Neural cell (in vitro differentiated cells): ENCODE data around the gene PPM1J. TPM values are rescaled to one million over a fixed set of nuclear protein-coding genes. Genes with fewer than 3 reads are reported as not detected.

ENCODE experiments used
- H2AFZ ChIP-seq: fragments of 200-600, 300-800 bp; sonication (generic), shearing (Covaris generic); 2 replicates; pipeline ENCODE4 v1.6.0; 2014; ENCODE audit warnings: low read depth, mild to moderate bottlenecking, antibody characterized with exemption, low read length, moderate library complexity
- H3F3A ChIP-seq: fragments of 200-600 bp; shearing (Covaris generic); 2 replicates; pipeline ENCODE4 v1.6.1; 2016; ENCODE audit warnings: mild to moderate bottlenecking, moderate library complexity, mixed read lengths, antibody characterized with exemption, low read length; ENCODE audit not compliant: insufficient read depth, poor library complexity, severe bottlenecking
- H3K27ac ChIP-seq: fragments of 200-600, 300-800 bp; sonication (generic), shearing (Covaris generic); 2 replicates; pipeline ENCODE4 v1.5.1; 2014; ENCODE audit warnings: mild to moderate bottlenecking, low read length, moderate library complexity
- H3K27me3 ChIP-seq: fragments of 300-800, 200-600 bp; sonication (generic), shearing (Covaris generic); 2 replicates; pipeline ENCODE4 v1.6.0; 2014; ENCODE audit warnings: mild to moderate bottlenecking, low read depth, low read length, moderate library complexity; ENCODE audit not compliant: insufficient read depth
- H3K36me3 ChIP-seq: fragments of 300-800, 200-600 bp; sonication (generic), shearing (Covaris generic); 2 replicates; pipeline ENCODE4 v1.5.1; 2014; ENCODE audit warnings: mild to moderate bottlenecking, antibody characterized with exemption, low read length, moderate library complexity; ENCODE audit not compliant: insufficient read depth
- H3K4me2 ChIP-seq: fragments of 300-800, 200-600 bp; sonication (generic), shearing (Covaris generic); 2 replicates; pipeline ENCODE4 v1.6.0; 2014; ENCODE audit warnings: mild to moderate bottlenecking, low read length
- H3K4me3 ChIP-seq: fragments of 300-800, 200-600 bp; sonication (generic), shearing (Covaris generic); 2 replicates; pipeline ENCODE4 v1.5.1; 2014; ENCODE audit warnings: mild to moderate bottlenecking, low read length, moderate library complexity
- H3K79me2 ChIP-seq: fragments of 200-600 bp; shearing (Covaris generic); replicated peaks from 2 replicates; pipeline ENCODE4 v1.6.0; 2014; ENCODE audit warnings: mild to moderate bottlenecking, low read length, moderate library complexity; ENCODE audit not compliant: insufficient read depth
- H3K9ac ChIP-seq: fragments of 300-800, 200-600 bp; sonication (generic), shearing (Covaris generic); 2 replicates; pipeline ENCODE4 v1.6.1; 2016; ENCODE audit warnings: mild to moderate bottlenecking, low read length, mixed read lengths
- H3K9me2 ChIP-seq: fragments of 200-600 bp; shearing (Covaris generic); 2 replicates; pipeline ENCODE4 v1.6.1; 2016; ENCODE audit warnings: mild to moderate bottlenecking, low read length, mixed read lengths; ENCODE audit not compliant: insufficient read depth
- H3K9me3 ChIP-seq: fragments of 200-600, 300-800 bp; sonication (generic), shearing (Covaris generic); 2 replicates; pipeline ENCODE4 v1.6.1; 2016; ENCODE audit warnings: mild to moderate bottlenecking, mixed run types, low read length, moderate library complexity, mixed read lengths
- H4K20me1 ChIP-seq: fragments of 200-600 bp; shearing (Covaris generic); 2 replicates; pipeline ENCODE4 v1.6.1; 2016; ENCODE audit warnings: mild to moderate bottlenecking, mixed run types; ENCODE audit not compliant: insufficient read depth
- CTCF ChIP-seq: fragments of 450-650 bp; IDR thresholded peaks from 2 replicates; pipeline ENCODE4 v1.5.1; 2014; ENCODE audit warnings: antibody characterized with exemption, mild to moderate bottlenecking, moderate library complexity; ENCODE audit not compliant: poor library complexity, severe bottlenecking
- EP300 ChIP-seq: fragments of 450-650 bp; conservative IDR thresholded peaks from 2 replicates; pipeline ENCODE4 v1.6.1; 2014; ENCODE audit warnings: antibody characterized with exemption, mild to moderate bottlenecking, moderate library complexity; ENCODE audit not compliant: poor library complexity, severe bottlenecking
- EZH2 ChIP-seq: fragments of 200-600, 300-800 bp; shearing (Covaris generic), sonication (generic); IDR thresholded peaks from 2 replicates; pipeline ENCODE4 v1.6.1; 2014; ENCODE audit warnings: antibody characterized with exemption, low read length, borderline replicate concordance, mild to moderate bottlenecking; ENCODE audit not compliant: insufficient read depth, poor library complexity, severe bottlenecking
- MXI1 ChIP-seq: fragments of 450-650 bp; conservative IDR thresholded peaks from 2 replicates; pipeline ENCODE4 v1.6.1; 2014; ENCODE audit warnings: antibody characterized with exemption, mild to moderate bottlenecking; ENCODE audit not compliant: poor library complexity, severe bottlenecking
- POLR2AphosphoS5 ChIP-seq: IDR thresholded peaks from 2 replicates; pipeline ENCODE4 v1.6.1; 2012
- RAD21 ChIP-seq: fragments of 450-650 bp; conservative IDR thresholded peaks from 2 replicates; pipeline ENCODE4 v1.6.1; 2014; ENCODE audit warnings: antibody characterized with exemption, mild to moderate bottlenecking, moderate library complexity
- REST ChIP-seq: IDR thresholded peaks from 2 replicates; pipeline ENCODE4 v1.6.1; 2012; ENCODE audit warnings: borderline replicate concordance
- SMC3 ChIP-seq: fragments of 450-650 bp; conservative IDR thresholded peaks from 2 replicates; pipeline ENCODE4 v1.6.1; 2014; ENCODE audit warnings: antibody characterized with exemption, mild to moderate bottlenecking, moderate library complexity; ENCODE audit not compliant: poor library complexity
- TAF1 ChIP-seq: IDR thresholded peaks from 2 replicates; pipeline ENCODE4 v1.6.1; 2012; ENCODE audit warnings: low read depth
- polyA plus RNA-seq: library from polyadenylated mRNA; depleted of rRNA; stranded (reverse); fragments of >200 nt; gene quantifications from 2 replicates; pipeline ENCODE4 v1.2.3, GENCODE V29; 2014

PPM1J gene
- polyA plus RNA-seq, 1 donor from 2014 or later = 0.16 TPM

GRCh38 chr1:112713466-112714312, 1.4 kb downstream of the PPM1J start:
- H3K27me3 ChIP-seq = peaks cover 23% of the 10 kb centered on the region
- no peaks in the 10 kb centered on the region for H3F3A ChIP-seq
- no peaks in the 10 kb centered on the region for H3K9me2 ChIP-seq
- no peaks in the 10 kb centered on the region for H3K79me2 ChIP-seq
- no peak overlapping the region for H3K27ac ChIP-seq
- TF ChIP-seq CTCF (no peak), TAF1 (no peak), RAD21 (no peak), REST (no peak), MXI1 (no peak), POLR2AphosphoS5 (no peak), SMC3 (no peak), EP300 (no peak), EZH2 (no peak)
- H3K4me2 ChIP-seq = no peak overlapping the region
- H2AFZ ChIP-seq = no peak overlapping the region
- H3K9ac ChIP-seq = no peak overlapping the region
- H4K20me1 ChIP-seq = no peaks in the 10 kb centered on the region
- H3K9me3 ChIP-seq = no peaks in the 10 kb centered on the region
- no peaks in the 10 kb centered on the region for H3K36me3 ChIP-seq
- peak overlapping the region; percentile 88 for H3K4me3 ChIP-seq

GRCh38 chr1:112712701-112713128, 2.4 kb downstream of the PPM1J start:
- Histone ChIP-seq H3K9ac (no peak overlapping the region), H3K4me3 (no peak overlapping the region)

More at GRCh38 chr1:112712701-112713128, 2.4 kb downstream of the PPM1J start:
- Histone ChIP-seq H3K9me3 (no peaks in the 10 kb centered on the region), H3K36me3 (no peaks in the 10 kb centered on the region), H3K27me3 (peaks cover 26% of the 10 kb centered on the region), H2AFZ (no peak overlapping the region), H3K27ac (no peak overlapping the region), H3K4me2 (no peak overlapping the region), H4K20me1 (no peaks in the 10 kb centered on the region), H3K79me2 (no peaks in the 10 kb centered on the region), H3K9me2 (no peaks in the 10 kb centered on the region), H3F3A (no peaks in the 10 kb centered on the region)
- no peak for TF ChIP-seq SMC3
- TF ChIP-seq EZH2 = no peak
- no peak for TF ChIP-seq RAD21
- no peak for TF ChIP-seq TAF1
- no peak for TF ChIP-seq POLR2AphosphoS5
- TF ChIP-seq REST = no peak
- TF ChIP-seq MXI1 = no peak
- no peak for TF ChIP-seq EP300
- no peak for TF ChIP-seq CTCF
